GM12878 (cell line): ENCODE results near the gene YY2.

Experiments
- CHD4 ChIP-seq: fragments of 200-600 bp; sonication (generic); IDR thresholded peaks from 2 replicates; pipeline ENCODE4 v1.6.1; 2016; ENCODE audit warnings: mild to moderate bottlenecking
- CTCF ChIP-seq, 3 experiments: IDR thresholded peaks in 2 of 3; conservative IDR thresholded peaks in 1 of 3; 2 replicates each; pipeline ENCODE4 v1.5.1; 2011; ENCODE audit warnings: low read depth in 3 of 3, low read length in 3 of 3, mild to moderate bottlenecking in 3 of 3, control low read depth in 2 of 3, moderate library complexity in 2 of 3, inconsistent platforms in 1 of 3, mixed read lengths in 1 of 3; ENCODE audit not compliant: control insufficient read depth in 2 of 3, insufficient read depth in 1 of 3; ENCODE audit errors: extremely low read depth in 1 of 3
- CUX1 ChIP-seq: IDR thresholded peaks from 2 replicates; pipeline ENCODE4 v1.6.1; 2012; ENCODE audit warnings: improper control_type of control experiment, low read depth, low read length; ENCODE audit not compliant: insufficient replicate concordance
- IKZF2 ChIP-seq, 2 experiments: fragments of 450-650 bp; IDR thresholded peaks; 2 replicates each; pipeline ENCODE4 v1.6.1; 2017; ENCODE audit warnings: mild to moderate bottlenecking in 2 of 2, moderate library complexity in 2 of 2
- MEF2A ChIP-seq: IDR thresholded peaks from 2 replicates; pipeline ENCODE4 v1.6.1; 2011; ENCODE audit warnings: low read depth, mild to moderate bottlenecking, low read length, moderate library complexity; ENCODE audit not compliant: insufficient read depth
- NRF1 ChIP-seq: conservative IDR thresholded peaks from 2 replicates; pipeline ENCODE4 v1.6.1; 2011; ENCODE audit warnings: mild to moderate bottlenecking, low read depth, low read length, improper control_type of control experiment
- POLR2A ChIP-seq: IDR thresholded peaks from 2 replicates; pipeline ENCODE4 v1.6.1; 2011; ENCODE audit warnings: low read depth, mild to moderate bottlenecking, low read length
- RAD21 ChIP-seq: IDR thresholded peaks from 2 replicates; pipeline ENCODE4 v1.6.1; 2011; ENCODE audit warnings: mild to moderate bottlenecking, low read depth, low read length, moderate library complexity; ENCODE audit not compliant: insufficient read depth
- TBL1XR1 ChIP-seq: IDR thresholded peaks from 2 replicates; pipeline ENCODE4 v1.6.1; 2012; ENCODE audit warnings: low read depth, low read length, improper control_type of control experiment
- TCF12 ChIP-seq: IDR thresholded peaks from 2 replicates; pipeline ENCODE4 v1.6.1; 2011; ENCODE audit warnings: low read depth, mild to moderate bottlenecking, low read length

GRCh38 chrX:21813612-21814368 is 42.0 kb upstream of the YY2 start:
- TF ChIP-seq IKZF2 (IDR thresholded peaks at IDR 0.05) (no peak), MEF2A (no peak), TCF12 (no peak), TBL1XR1 (no peak), CUX1 (no peak), CTCF (IDR thresholded peaks at IDR 0.05 in 2 of 3, conservative IDR thresholded peaks at IDR 0.05 in 1 of 3; ENCODE audit: control insufficient read depth in 2 of 3, extremely low read depth in 1 of 3, insufficient read depth in 1 of 3, low read depth in 3 of 3, low read length in 3 of 3) (no peak), CHD4 (no peak), RAD21 (no peak), NRF1 (no peak), POLR2A (no peak)
